Fibroblast of skin of scalp (primary cell): ENCODE results near the gene TRIM77. TPM values are rescaled to one million over a fixed set of nuclear protein-coding genes. Genes with fewer than 3 reads are reported as not detected.
"Not testable (repeated sequence)": the region's sequence is repeated elsewhere in the genome, so short reads cannot be mapped to it uniquely, and the experiment has no call there.

Experiments
- DNase-seq: peaks from one replicate; pipeline ENCODE4 v3.0.0-alpha.2; 2013
- polyA plus RNA-seq, 2 experiments: library from polyadenylated mRNA; unstranded; fragments of 120-200 nt; gene quantifications; one replicate each; pipeline ENCODE4 v1.2.1, GENCODE V29; 2013; ENCODE audit not compliant: insufficient read length in 2 of 2

TRIM77 gene, protein sequence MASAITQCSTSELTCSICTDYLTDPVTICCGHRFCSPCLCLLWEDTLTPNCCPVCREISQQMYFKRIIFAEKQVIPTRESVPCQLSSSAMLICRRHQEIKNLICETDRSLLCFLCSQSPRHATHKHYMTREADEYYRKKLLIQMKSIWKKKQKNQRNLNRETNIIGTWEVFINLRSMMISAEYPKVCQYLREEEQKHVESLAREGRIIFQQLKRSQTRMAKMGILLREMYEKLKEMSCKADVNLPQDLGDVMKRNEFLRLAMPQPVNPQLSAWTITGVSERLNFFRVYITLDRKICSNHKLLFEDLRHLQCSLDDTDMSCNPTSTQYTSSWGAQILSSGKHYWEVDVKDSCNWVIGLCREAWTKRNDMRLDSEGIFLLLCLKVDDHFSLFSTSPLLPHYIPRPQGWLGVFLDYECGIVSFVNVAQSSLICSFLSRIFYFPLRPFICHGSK
- polyA plus RNA-seq (2013, experiment 1 of 2; ENCODE audit: insufficient read length), result not detected
- polyA plus RNA-seq (2013, experiment 2 of 2; ENCODE audit: insufficient read length), result not detected

GRCh38 chr11:89709999-89710398 lies at the start of gene TRIM77:
Gene TRIM77, plus strand, starts transcription at chr11:89710299. Its CDS starts 0 bp downstream, at chr11:89710299.
- not testable (repeated sequence) for DNase-seq

GRCh38 chr11:89667001-89667400 lies 43.1 kb upstream of the TRIM77 start:
- no peak for DNase-seq

GRCh38 chr11:89668158-89668557 lies 41.9 kb upstream of the TRIM77 start:
- DNase-seq, result not testable (repeated sequence)

- DNase-seq, result not testable (repeated sequence)
These were observed 40.5 kb upstream of the TRIM77 start for GRCh38 chr11:89669586-89669985.

- DNase-seq, result not testable (repeated sequence)
These were observed 40.0 kb upstream of the TRIM77 start for GRCh38 chr11:89669993-89670669.

DNA sequence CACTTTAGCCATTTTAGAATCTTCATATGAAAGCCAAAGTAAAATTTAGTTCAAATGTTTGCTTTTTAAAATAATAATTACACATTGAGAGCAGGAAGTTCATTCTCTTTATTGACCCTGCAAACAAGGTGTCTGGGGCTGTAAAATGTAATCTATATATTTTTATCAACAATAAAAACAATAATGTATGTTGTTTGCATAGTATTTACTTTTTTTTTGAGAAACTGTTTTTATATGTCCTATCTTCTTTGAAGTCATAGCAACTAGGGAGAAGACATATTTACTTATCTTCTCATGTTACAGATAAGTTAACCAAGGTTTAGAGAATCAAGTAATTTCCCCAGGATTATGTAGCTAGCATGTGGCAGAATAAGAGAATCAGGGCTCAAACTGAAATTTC lies 37.6 kb upstream of the TRIM77 start:
- DNase-seq, result not testable (repeated sequence)

- not testable (repeated sequence) for DNase-seq
These were observed 36.7 kb upstream of the TRIM77 start for GRCh38 chr11:89673380-89673779.

- peak; percentile 2 for DNase-seq
These were observed 34.7 kb upstream of the TRIM77 start for GRCh38 chr11:89675383-89675782.

DNA sequence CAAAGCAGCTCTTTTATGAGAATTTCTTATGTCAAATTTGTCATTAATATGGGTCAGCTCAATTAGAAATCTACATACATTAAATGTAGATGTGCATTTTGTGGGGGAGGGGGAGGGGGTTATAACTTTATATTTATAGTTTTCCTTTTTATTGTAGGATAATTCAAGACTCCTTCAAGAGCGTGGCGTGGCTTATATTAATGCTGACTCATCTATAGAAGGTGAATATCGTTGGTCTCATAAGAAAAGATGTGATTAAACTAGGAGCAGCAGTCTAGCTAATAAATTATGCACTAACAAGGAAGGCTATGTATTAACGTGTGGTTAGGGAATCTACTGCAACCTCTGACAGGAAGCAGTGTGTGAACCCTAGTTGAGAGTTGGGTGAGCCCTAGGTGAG lies 34.2 kb upstream of the TRIM77 start:
- DNase-seq, result not testable (repeated sequence)

GRCh38 chr11:89707080-89707479 lies 3.0 kb upstream of the TRIM77 start:
- not testable (repeated sequence) for DNase-seq

GRCh38 chr11:89724866-89725498 lies 14.9 kb downstream of the TRIM77 start:
- not testable (repeated sequence) for DNase-seq

DNA sequence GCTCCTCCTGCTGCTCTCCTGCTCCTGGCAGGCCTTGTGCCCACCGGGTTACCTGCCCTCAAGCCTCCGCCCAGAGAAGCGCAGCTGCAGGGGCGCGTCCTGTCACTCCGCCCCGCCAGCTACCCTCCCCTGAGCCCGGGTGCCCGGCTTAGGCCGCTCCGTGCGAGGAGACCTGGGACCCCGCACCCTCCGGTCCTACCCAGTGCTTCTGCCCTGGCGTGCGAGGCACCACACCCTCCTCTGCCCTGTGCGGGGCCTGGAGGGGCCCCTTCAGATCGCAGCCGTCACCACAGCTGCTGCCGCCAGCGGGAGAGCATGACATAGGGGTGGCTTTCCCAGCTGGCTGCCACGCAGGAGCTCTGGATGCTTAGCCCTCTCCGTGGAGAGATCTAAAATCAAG lies 20.1 kb downstream of the TRIM77 start:
- not testable (repeated sequence) for DNase-seq

DNA sequence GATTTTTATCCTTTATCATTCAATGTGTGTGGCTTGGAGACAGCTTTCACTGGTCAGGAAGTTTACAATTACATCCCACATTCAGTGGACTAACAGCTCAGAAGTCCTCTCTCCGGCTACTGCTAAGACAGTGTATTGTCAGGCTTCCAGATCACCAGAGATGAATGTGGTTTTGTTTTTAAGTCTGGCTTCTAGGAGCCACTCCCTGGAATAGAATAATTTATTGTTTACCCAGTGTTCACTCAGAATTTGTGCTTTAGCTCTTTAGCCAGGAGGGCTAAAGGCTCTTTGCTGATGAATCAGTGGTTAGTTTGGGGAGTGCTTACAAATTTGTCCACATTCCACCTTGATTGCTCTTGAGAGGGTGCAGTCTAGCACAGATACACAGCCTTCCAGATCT lies 26.5 kb downstream of the TRIM77 start:
- DNase-seq, result no peak

- no peak for DNase-seq
These were observed 27.0 kb downstream of the TRIM77 start for GRCh38 chr11:89737116-89737515.

- not testable (repeated sequence) for DNase-seq
These were observed 31.3 kb downstream of the TRIM77 start for GRCh38 chr11:89741406-89741805.

DNA sequence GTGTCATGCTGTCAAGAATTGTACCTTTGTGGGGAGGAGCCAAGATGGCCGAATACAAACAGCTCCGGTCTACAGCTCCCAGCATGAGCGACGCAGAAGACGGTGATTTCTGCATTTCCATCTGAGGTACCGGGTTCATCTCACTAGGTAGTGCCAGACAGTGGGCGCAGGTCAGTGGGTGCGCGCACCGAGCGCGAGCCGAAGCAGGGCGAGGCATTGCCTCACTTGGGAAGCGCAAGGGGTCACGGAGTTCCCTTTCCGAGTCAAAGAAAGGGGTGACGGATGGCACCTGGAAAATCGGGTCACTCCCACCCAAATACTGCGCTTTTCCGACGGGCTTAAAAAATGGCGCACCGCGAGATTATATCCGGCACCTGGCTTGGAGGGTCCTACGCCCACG lies 34.1 kb downstream of the TRIM77 start:
- DNase-seq, result not testable (repeated sequence)

GRCh38 chr11:89750822-89751221 lies 40.7 kb downstream of the TRIM77 start:
- not testable (repeated sequence) for DNase-seq
